ENCODE results near the gene GREB1.

DNA sequence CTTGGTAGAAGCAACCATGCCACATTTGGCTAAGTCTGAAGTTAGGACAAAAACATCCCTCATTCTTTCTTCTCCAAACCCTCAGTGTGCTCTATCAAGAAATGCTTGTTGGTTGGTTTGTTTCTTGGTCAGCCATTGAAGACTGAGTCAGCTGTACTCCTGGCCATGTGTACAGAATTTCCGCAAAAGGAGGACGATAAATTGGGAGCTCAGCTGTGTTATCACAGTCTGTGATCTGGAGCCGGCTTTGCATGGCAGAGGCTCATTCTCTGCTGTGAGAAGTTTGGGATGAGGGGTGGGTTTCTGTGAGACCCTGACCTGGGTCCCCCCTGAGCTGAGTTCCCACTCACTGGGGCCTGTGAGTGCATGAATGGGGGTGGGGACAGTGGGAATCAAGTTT lies 41.6 kb upstream of the GREB1 start:
- no peak for TF ChIP-seq MXI1 (conservative IDR thresholded peaks at IDR 0.05; ENCODE audit: poor library complexity, severe bottlenecking)
- TF ChIP-seq, protein P1, sequence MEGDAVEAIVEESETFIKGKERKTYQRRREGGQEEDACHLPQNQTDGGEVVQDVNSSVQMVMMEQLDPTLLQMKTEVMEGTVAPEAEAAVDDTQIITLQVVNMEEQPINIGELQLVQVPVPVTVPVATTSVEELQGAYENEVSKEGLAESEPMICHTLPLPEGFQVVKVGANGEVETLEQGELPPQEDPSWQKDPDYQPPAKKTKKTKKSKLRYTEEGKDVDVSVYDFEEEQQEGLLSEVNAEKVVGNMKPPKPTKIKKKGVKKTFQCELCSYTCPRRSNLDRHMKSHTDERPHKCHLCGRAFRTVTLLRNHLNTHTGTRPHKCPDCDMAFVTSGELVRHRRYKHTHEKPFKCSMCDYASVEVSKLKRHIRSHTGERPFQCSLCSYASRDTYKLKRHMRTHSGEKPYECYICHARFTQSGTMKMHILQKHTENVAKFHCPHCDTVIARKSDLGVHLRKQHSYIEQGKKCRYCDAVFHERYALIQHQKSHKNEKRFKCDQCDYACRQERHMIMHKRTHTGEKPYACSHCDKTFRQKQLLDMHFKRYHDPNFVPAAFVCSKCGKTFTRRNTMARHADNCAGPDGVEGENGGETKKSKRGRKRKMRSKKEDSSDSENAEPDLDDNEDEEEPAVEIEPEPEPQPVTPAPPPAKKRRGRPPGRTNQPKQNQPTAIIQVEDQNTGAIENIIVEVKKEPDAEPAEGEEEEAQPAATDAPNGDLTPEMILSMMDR (IDR thresholded peaks at IDR 0.05; ENCODE audit: poor library complexity, severe bottlenecking): no peak
- TF ChIP-seq, protein P2, sequence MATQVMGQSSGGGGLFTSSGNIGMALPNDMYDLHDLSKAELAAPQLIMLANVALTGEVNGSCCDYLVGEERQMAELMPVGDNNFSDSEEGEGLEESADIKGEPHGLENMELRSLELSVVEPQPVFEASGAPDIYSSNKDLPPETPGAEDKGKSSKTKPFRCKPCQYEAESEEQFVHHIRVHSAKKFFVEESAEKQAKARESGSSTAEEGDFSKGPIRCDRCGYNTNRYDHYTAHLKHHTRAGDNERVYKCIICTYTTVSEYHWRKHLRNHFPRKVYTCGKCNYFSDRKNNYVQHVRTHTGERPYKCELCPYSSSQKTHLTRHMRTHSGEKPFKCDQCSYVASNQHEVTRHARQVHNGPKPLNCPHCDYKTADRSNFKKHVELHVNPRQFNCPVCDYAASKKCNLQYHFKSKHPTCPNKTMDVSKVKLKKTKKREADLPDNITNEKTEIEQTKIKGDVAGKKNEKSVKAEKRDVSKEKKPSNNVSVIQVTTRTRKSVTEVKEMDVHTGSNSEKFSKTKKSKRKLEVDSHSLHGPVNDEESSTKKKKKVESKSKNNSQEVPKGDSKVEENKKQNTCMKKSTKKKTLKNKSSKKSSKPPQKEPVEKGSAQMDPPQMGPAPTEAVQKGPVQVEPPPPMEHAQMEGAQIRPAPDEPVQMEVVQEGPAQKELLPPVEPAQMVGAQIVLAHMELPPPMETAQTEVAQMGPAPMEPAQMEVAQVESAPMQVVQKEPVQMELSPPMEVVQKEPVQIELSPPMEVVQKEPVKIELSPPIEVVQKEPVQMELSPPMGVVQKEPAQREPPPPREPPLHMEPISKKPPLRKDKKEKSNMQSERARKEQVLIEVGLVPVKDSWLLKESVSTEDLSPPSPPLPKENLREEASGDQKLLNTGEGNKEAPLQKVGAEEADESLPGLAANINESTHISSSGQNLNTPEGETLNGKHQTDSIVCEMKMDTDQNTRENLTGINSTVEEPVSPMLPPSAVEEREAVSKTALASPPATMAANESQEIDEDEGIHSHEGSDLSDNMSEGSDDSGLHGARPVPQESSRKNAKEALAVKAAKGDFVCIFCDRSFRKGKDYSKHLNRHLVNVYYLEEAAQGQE (IDR thresholded peaks at IDR 0.05; ENCODE audit: borderline replicate concordance): no peak
- TF ChIP-seq RAD21 (conservative IDR thresholded peaks at IDR 0.05): no peak
- TF ChIP-seq POLR2AphosphoS5 (IDR thresholded peaks at IDR 0.05): no peak
- no peak for TF ChIP-seq TAF1 (IDR thresholded peaks at IDR 0.05; ENCODE audit: low read depth)

Data from neural cell (in vitro differentiated cells).